Caco-2 (cell line): ENCODE results near the gene MRPL50. TPM values are rescaled to one million over a fixed set of nuclear protein-coding genes. Genes with fewer than 3 reads are reported as not detected.
"Not testable (repeated sequence)": the region's sequence is repeated elsewhere in the genome, so short reads cannot be mapped to it uniquely, and the experiment has no call there.

Experiments
- BruUV-seq: library from RNA; stranded (reverse); fragments of 400-500 nt; replicated peaks from 2 replicates; lab custom pipeline; 2021; lab: Mats Ljungman, UMichigan
- CTCF ChIA-PET: fragments of 300-600 bp; sonication (Branson Sonifier 250); formaldehyde crosslinking; loops from one replicate; lab custom pipeline; 2022; ENCODE audit warnings: antibody characterized with exemption; lab: Charles Lee
- POLR2A ChIA-PET: fragments of 300-600 bp; sonication (Branson Sonifier 250); formaldehyde crosslinking; loops from one replicate; lab custom pipeline; 2022; ENCODE audit warnings: antibody characterized with exemption; lab: Charles Lee
- DNase-seq, 2 experiments: peaks; one replicate each; pipeline versions ENCODE4 v3.0.0 to v3.0.0-alpha.2; 2020 to 2022
- H3K27me3 ChIP-seq: replicated peaks from 2 replicates; pipeline ENCODE4 v1.6.0; 2011; ENCODE audit warnings: low read length; ENCODE audit not compliant: control insufficient read depth, insufficient read depth
- H3K36me3 ChIP-seq: 2 replicates; pipeline ENCODE4 v1.5.1; 2011; ENCODE audit warnings: low read length; ENCODE audit not compliant: control insufficient read depth, insufficient read depth
- H3K4me1 ChIP-seq: fragments of 250-450 bp; sonication (Bioruptor Pico); 2 replicates; pipeline ENCODE4 v1.5.1; 2020; ENCODE audit warnings: mild to moderate bottlenecking
- H3K4me3 ChIP-seq: 2 replicates; pipeline ENCODE4 v1.5.1; 2011; ENCODE audit warnings: low read depth, mild to moderate bottlenecking, control low read depth, low read length
- H3K9me3 ChIP-seq: fragments of 250-450 bp; sonication (Bioruptor Pico); 2 replicates; pipeline ENCODE4 v1.5.1; 2020; ENCODE audit warnings: mild to moderate bottlenecking, moderate library complexity
- H3K27ac Mint-ChIP-seq: one replicate; pipeline ENCODE4 v1.8.0; 2022; ENCODE audit warnings: mixed read lengths; ENCODE audit not compliant: unreplicated experiment
- H3K27me3 Mint-ChIP-seq: one replicate; pipeline ENCODE4 v1.8.0; 2022; ENCODE audit warnings: mixed read lengths; ENCODE audit not compliant: insufficient read depth, unreplicated experiment
- H3K36me3 Mint-ChIP-seq: one replicate; pipeline ENCODE4 v1.8.0; 2022; ENCODE audit warnings: mild to moderate bottlenecking, mixed read lengths; ENCODE audit not compliant: insufficient read depth, unreplicated experiment
- H3K4me1 Mint-ChIP-seq: one replicate; pipeline ENCODE4 v1.8.0; 2022; ENCODE audit warnings: low read depth, mixed read lengths; ENCODE audit not compliant: unreplicated experiment
- H3K4me3 Mint-ChIP-seq: one replicate; pipeline ENCODE4 v1.8.0; 2022; ENCODE audit warnings: mild to moderate bottlenecking, moderate library complexity, mixed read lengths; ENCODE audit not compliant: unreplicated experiment
- H3K9me3 Mint-ChIP-seq: one replicate; pipeline ENCODE4 v1.8.0; 2022; ENCODE audit warnings: mixed read lengths; ENCODE audit not compliant: unreplicated experiment
- CTCF ChIP-seq, 2 experiments: fragments of 200-600 bp in 1 of 2; IDR thresholded peaks; 1 replicate in 1 of 2; 2 replicates in 1 of 2; pipeline versions ENCODE4 v1.5.1 to v1.8.0; 2011 to 2022; ENCODE audit warnings: antibody characterized with exemption in 1 of 2, control low read depth in 1 of 2, inconsistent platforms in 1 of 2, low read depth in 1 of 2, low read length in 1 of 2, mild to moderate bottlenecking in 1 of 2, moderate library complexity in 1 of 2; ENCODE audit not compliant: insufficient read depth in 1 of 2, severe bottlenecking in 1 of 2, unreplicated experiment in 1 of 2
- intact Hi-C: fragments of 100-400 bp; cut with micrococcal nuclease; formaldehyde crosslinking; loops from one replicate; pipeline ENCODE4 v1.10.0; 2022; ENCODE audit not compliant: unreplicated experiment
- total RNA-seq: library from RNA; stranded (reverse); gene quantifications from 2 replicates; pipeline ENCODE4 v1.2.3, GENCODE V29; 2022

MRPL50 gene
- total RNA-seq, 1 experiment from 2014 or later = 15.6 TPM

- peak in 1 of 2 experiments; percentile 38 for TF ChIP-seq CTCF (IDR thresholded peaks at IDR 0.05; ENCODE audit: insufficient read depth in 1 of 2, low read depth in 1 of 2, low read length in 1 of 2, severe bottlenecking in 1 of 2, unreplicated experiment in 1 of 2)
- intact Hi-C loops = loop anchor here (1.0 kb wide), 2 partner anchors 34 to 64 kb away; no protein-coding TSS in a partner anchor
- ChIA-PET CTCF (interaction anchor here (0.9 to 1.4 kb wide), 5 partner anchors 10 to 270 kb away, joined by 3 to 7 read pairs (median 4); partner anchors contain the start of genes MRPL50 and ZNF189), POLR2A (interaction anchor here (1.5 kb wide), 1 partner anchor 10 kb away, joined by 13 read pairs; the partner anchor contains the start of genes MRPL50 and ZNF189)
- no peak overlapping the region for H3K4me3 Mint-ChIP-seq
- Histone ChIP-seq H3K27me3 (no peaks in the 10 kb centered on the region), H3K36me3 (peaks cover 2% of the 10 kb centered on the region; the same call in 1 of the 2 replicates), H3K4me3 (no peak overlapping the region), H3K4me1 (0 out of 2 replicates have a peak, but pooled peaks cover 3% of the 10 kb centered on the region), H3K9me3 (peaks cover 34% of the 10 kb centered on the region)
- H3K4me1 Mint-ChIP-seq = peaks cover 13% of the 10 kb centered on the region
- H3K27ac Mint-ChIP-seq = no peak overlapping the region
- peaks cover 37% of the 10 kb centered on the region for H3K9me3 Mint-ChIP-seq
- BruUV-seq = no TSS peak
- H3K36me3 Mint-ChIP-seq = peaks cover 61% of the 10 kb centered on the region
- no peak for DNase-seq
- no peaks in the 10 kb centered on the region for H3K27me3 Mint-ChIP-seq
Measured at GRCh38 chr9:101388507-101388993, 9.9 kb downstream of the MRPL50 start.

- Mint-ChIP-seq H3K9me3 (peaks cover 35% of the 10 kb centered on the region), H3K36me3 (peaks cover 59% of the 10 kb centered on the region), H3K27ac (no peak overlapping the region), H3K4me3 (no peak overlapping the region), H3K4me1 (peaks cover 13% of the 10 kb centered on the region), H3K27me3 (no peaks in the 10 kb centered on the region)
- TF ChIP-seq CTCF (IDR thresholded peaks at IDR 0.05; ENCODE audit: insufficient read depth in 1 of 2, low read depth in 1 of 2, low read length in 1 of 2, severe bottlenecking in 1 of 2, unreplicated experiment in 1 of 2) = peak; percentile 43 to 46
- intact Hi-C loops = loop anchor here (1.0 kb wide), 5 partner anchors 34 to 269 kb away; no protein-coding TSS in a partner anchor
- no peak overlapping the region for H3K4me3 ChIP-seq
- DNase-seq = peak; percentile 36 to 46
- H3K27me3 ChIP-seq = no peaks in the 10 kb centered on the region
- BruUV-seq = no TSS peak
- H3K36me3 ChIP-seq = peaks cover 2% of the 10 kb centered on the region; the same call in 1 of the 2 replicates
- ChIA-PET CTCF (interaction anchor here (0.9 to 1.4 kb wide), 4 partner anchors 11 to 269 kb away, joined by 3 to 7 read pairs (median 4); partner anchors contain the start of genes MRPL50 and ZNF189), POLR2A (interaction anchor here (1.5 kb wide), 1 partner anchor 11 kb away, joined by 13 read pairs; the partner anchor contains the start of genes MRPL50 and ZNF189)
- peaks cover 33% of the 10 kb centered on the region for H3K9me3 ChIP-seq
- H3K4me1 ChIP-seq = 0 out of 2 replicates have a peak, but pooled peaks cover 3% of the 10 kb centered on the region
Measured at GRCh38 chr9:101387871-101388506, 10.4 kb downstream of the MRPL50 start.

GRCh38 chr9:101384873-101385536, 13.4 kb downstream of the MRPL50 start, which contains the start of gene BAAT:
Gene BAAT (minus strand): TSS chr9:101385006. CDS start chr9:101371404, 13,602 bp downstream.
- H3K4me3 Mint-ChIP-seq, POLR2A ChIA-PET, BruUV-seq, CTCF ChIA-PET, H3K27me3 Mint-ChIP-seq, H3K4me3 ChIP-seq, H3K27me3 ChIP-seq, intact Hi-C loops, H3K36me3 ChIP-seq, DNase-seq, H3K27ac Mint-ChIP-seq: not testable (repeated sequence)
- Histone ChIP-seq H3K9me3 (peaks cover 31% of the 10 kb centered on the region), H3K4me1 (peaks cover 16% of the 10 kb centered on the region)
- Mint-ChIP-seq H3K36me3 (peaks cover 44% of the 10 kb centered on the region), H3K4me1 (peaks cover 17% of the 10 kb centered on the region), H3K9me3 (peaks cover 25% of the 10 kb centered on the region)
